ENCODE results near the gene GGNBP2.

Gene GGNBP2

DNA sequence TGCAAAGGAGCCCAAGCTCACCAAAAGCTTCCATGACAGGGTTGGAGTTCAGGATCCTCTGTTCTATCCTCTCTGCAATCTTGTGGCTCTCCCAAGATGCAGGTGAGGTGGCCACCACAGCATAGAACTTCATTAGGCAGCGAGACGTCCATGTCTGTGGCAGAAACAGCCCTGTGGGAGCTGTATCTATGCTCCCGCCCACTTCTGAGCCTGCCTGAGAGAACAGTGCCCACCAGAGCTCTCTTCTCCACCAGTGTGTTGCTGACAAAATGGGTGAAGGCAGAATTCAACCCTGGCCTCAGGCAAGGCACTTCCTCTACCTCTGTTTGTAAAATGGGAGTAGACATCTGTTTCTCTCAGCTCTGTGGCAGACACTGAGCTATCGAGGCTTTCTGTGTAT, 28.9 kb upstream of the GGNBP2 start:
- H3K27me3 ChIP-seq (replicated peaks in 2 of 5; ENCODE audit: control insufficient read depth in 4 of 5, insufficient read depth in 5 of 5, low read length in 4 of 5), result no peaks in the 10 kb centered on the region
- 100% methylated on average over 1 of the region's 4 CpGs for WGBS (ENCODE audit: insufficient coverage)
- H3K4me1 ChIP-seq (ENCODE audit: control extremely low read depth in 1 of 4, control insufficient read depth in 4 of 4, insufficient read depth in 4 of 4, low read length in 3 of 4), result no peaks in the 10 kb centered on the region
- no peak for DNase-seq
- POLR2A ChIA-PET, result no interaction called here
- CTCF ChIA-PET, result interaction anchor here (0.5 to 1.2 kb wide), 2 partner anchors 12 to 569 kb away, joined by 3 read pairs; no protein-coding TSS in a partner anchor
- H3K36me3 ChIP-seq (ENCODE audit: control insufficient read depth in 4 of 4, insufficient read depth in 4 of 4, low read length in 3 of 4), result peaks cover 3 to 70% (median 42%) of the 10 kb centered on the region in 4 experiments
- no peak overlapping the region for H3K27ac ChIP-seq (ENCODE audit: insufficient read depth in 1 of 2, low read depth in 1 of 2, low read length in 2 of 2, poor library complexity in 1 of 2, severe bottlenecking in 2 of 2)
- no peaks in the 10 kb centered on the region for H3K9me3 ChIP-seq (ENCODE audit: control extremely low read depth in 1 of 5, control insufficient read depth in 4 of 5, insufficient read depth in 2 of 5, low read depth in 1 of 5, low read length in 4 of 5)
- H3K4me3 ChIP-seq (ENCODE audit: control insufficient read depth in 1 of 7, extremely low read depth in 1 of 7, insufficient read depth in 4 of 7, low read depth in 2 of 7, low read length in 6 of 7), result no peak overlapping the region

DNA sequence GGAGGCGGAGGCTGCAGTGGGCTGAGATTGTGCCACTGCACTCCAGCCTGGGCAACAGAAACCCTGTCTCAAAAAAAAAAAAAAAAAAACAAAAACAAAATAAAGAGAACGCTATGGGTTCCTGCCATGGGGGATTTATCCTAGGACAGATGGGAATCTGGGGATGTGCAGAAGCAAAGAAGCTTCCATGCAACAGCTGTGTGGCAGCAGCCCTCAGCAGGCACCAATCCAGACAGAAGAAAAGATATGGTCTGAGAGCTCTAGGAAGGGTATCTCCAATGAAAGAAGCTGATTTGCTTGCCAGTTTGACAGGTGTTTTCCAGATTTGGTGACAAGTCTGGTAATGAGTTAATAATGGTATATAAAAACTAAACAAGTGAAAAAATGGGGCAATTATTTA, 21.6 kb upstream of the GGNBP2 start:
- ChIA-PET CTCF (interaction anchor here (3.3 kb wide), 1 partner anchor 11 kb away, joined by 9 read pairs; the partner anchor contains the start of genes MYO19 and PIGW), POLR2A (interaction anchor here (1.8 kb wide), 1 partner anchor 12 kb away, joined by 4 read pairs; the partner anchor contains the start of genes MYO19 and PIGW)
- no CpG with 5 or more reads among the region's 2 CpGs for WGBS (ENCODE audit: insufficient coverage)
- Histone ChIP-seq H3K9me3 (ENCODE audit: control extremely low read depth in 1 of 5, control insufficient read depth in 4 of 5, insufficient read depth in 2 of 5, low read depth in 1 of 5, low read length in 4 of 5) (no peaks in the 10 kb centered on the region), H3K36me3 (ENCODE audit: control insufficient read depth in 4 of 4, insufficient read depth in 4 of 4, low read length in 3 of 4) (peaks cover 20 to 63% (median 54%) of the 10 kb centered on the region in 4 experiments), H3K27me3 (replicated peaks in 2 of 5; ENCODE audit: control insufficient read depth in 4 of 5, insufficient read depth in 5 of 5, low read length in 4 of 5) (no peaks in the 10 kb centered on the region), H3K27ac (ENCODE audit: insufficient read depth in 1 of 2, low read depth in 1 of 2, low read length in 2 of 2, poor library complexity in 1 of 2, severe bottlenecking in 2 of 2) (no peak overlapping the region), H3K4me3 (ENCODE audit: control insufficient read depth in 1 of 7, extremely low read depth in 1 of 7, insufficient read depth in 4 of 7, low read depth in 2 of 7, low read length in 6 of 7) (no peak overlapping the region), H3K4me1 (ENCODE audit: control extremely low read depth in 1 of 4, control insufficient read depth in 4 of 4, insufficient read depth in 4 of 4, low read length in 3 of 4) (no peaks in the 10 kb centered on the region)
- no peak for DNase-seq

DNA sequence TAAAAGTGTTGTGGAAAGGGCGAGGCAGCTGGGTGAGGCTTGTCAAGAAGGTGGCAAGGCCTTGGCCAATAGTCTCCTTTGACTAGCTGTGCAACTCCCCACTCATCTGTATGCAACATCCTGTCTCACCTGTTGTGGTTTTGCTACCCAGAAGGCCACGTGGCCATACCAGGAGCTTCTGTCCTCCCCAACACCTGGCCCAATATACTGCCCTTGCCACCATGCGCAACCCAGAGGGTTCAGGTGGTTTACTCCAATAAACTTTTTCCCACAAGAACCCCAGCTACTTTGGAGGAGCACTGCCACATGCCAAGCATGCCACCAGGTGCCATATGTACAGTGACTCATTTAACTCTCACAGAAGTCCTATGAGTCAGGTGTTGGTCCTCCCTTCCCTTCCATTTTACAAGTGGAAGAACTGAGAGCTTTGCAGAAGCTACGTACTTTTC, 20.3 kb upstream of the GGNBP2 start:
- DNase-seq, result no peak
- POLR2A ChIA-PET, result interaction anchor here (1.8 kb wide), 1 partner anchor 10 kb away, joined by 4 read pairs; the partner anchor contains the start of genes MYO19 and PIGW
- H3K4me1 ChIP-seq (ENCODE audit: control extremely low read depth in 1 of 4, control insufficient read depth in 4 of 4, insufficient read depth in 4 of 4, low read length in 3 of 4), result peaks cover 0 to 2% (median 1%) of the 10 kb centered on the region in 4 experiments
- H3K36me3 ChIP-seq (ENCODE audit: control insufficient read depth in 4 of 4, insufficient read depth in 4 of 4, low read length in 3 of 4), result peaks cover 20 to 69% (median 55%) of the 10 kb centered on the region in 4 experiments
- no peak overlapping the region for H3K27ac ChIP-seq (ENCODE audit: insufficient read depth in 1 of 2, low read depth in 1 of 2, low read length in 2 of 2, poor library complexity in 1 of 2, severe bottlenecking in 2 of 2)
- H3K27me3 ChIP-seq (replicated peaks in 2 of 5; ENCODE audit: control insufficient read depth in 4 of 5, insufficient read depth in 5 of 5, low read length in 4 of 5), result no peaks in the 10 kb centered on the region
- H3K4me3 ChIP-seq (ENCODE audit: control insufficient read depth in 1 of 7, extremely low read depth in 1 of 7, insufficient read depth in 4 of 7, low read depth in 2 of 7, low read length in 6 of 7), result no peak overlapping the region
- WGBS (ENCODE audit: insufficient coverage), result 94% methylated on average over 2 of the region's 4 CpGs
- CTCF ChIA-PET, result interaction anchor here (0.7 to 3.3 kb wide), 2 partner anchors 10 to 26 kb away, joined by 3 to 9 read pairs; partner anchors contain the start of genes MYO19 and PIGW
- no peaks in the 10 kb centered on the region for H3K9me3 ChIP-seq (ENCODE audit: control extremely low read depth in 1 of 5, control insufficient read depth in 4 of 5, insufficient read depth in 2 of 5, low read depth in 1 of 5, low read length in 4 of 5)

DNA sequence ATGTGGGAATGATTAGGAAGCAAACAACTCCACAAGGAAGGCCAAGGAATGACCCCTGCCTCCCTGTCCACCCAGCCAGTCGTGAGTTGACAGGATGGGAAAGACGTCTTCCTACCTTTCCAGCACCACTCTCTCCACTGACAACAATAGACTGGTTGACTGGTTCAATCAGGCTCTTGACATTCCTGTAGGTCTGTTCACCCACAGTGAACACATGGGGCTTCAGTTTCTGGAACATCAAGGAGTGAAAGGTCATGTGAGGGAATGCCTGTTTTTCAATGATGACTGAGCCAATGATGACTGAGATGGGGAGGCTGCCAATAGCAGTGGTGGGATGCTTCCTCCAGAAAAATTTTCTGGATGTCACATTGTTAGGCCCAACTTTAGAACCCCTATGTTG, 19.6 kb upstream of the GGNBP2 start:
- no peak overlapping the region for H3K27ac ChIP-seq (ENCODE audit: insufficient read depth in 1 of 2, low read depth in 1 of 2, low read length in 2 of 2, poor library complexity in 1 of 2, severe bottlenecking in 2 of 2)
- H3K27me3 ChIP-seq (replicated peaks in 2 of 5; ENCODE audit: control insufficient read depth in 4 of 5, insufficient read depth in 5 of 5, low read length in 4 of 5), result no peaks in the 10 kb centered on the region
- peaks cover 20 to 70% (median 52%) of the 10 kb centered on the region in 4 experiments for H3K36me3 ChIP-seq (ENCODE audit: control insufficient read depth in 4 of 4, insufficient read depth in 4 of 4, low read length in 3 of 4)
- H3K4me3 ChIP-seq (ENCODE audit: control insufficient read depth in 1 of 7, extremely low read depth in 1 of 7, insufficient read depth in 4 of 7, low read depth in 2 of 7, low read length in 6 of 7), result no peak overlapping the region
- H3K4me1 ChIP-seq (ENCODE audit: control extremely low read depth in 1 of 4, control insufficient read depth in 4 of 4, insufficient read depth in 4 of 4, low read length in 3 of 4), result peaks cover 0 to 2% (median 1%) of the 10 kb centered on the region in 4 experiments
- H3K9me3 ChIP-seq (ENCODE audit: control extremely low read depth in 1 of 5, control insufficient read depth in 4 of 5, insufficient read depth in 2 of 5, low read depth in 1 of 5, low read length in 4 of 5), result no peaks in the 10 kb centered on the region
- ChIA-PET POLR2A (no interaction called here), CTCF (interaction anchor here (3.3 kb wide), 1 partner anchor 9 kb away, joined by 9 read pairs; the partner anchor contains the start of genes MYO19 and PIGW)
- no peak for DNase-seq
- WGBS (ENCODE audit: insufficient coverage), result 100% methylated on average over 2 of the region's 2 CpGs

DNA sequence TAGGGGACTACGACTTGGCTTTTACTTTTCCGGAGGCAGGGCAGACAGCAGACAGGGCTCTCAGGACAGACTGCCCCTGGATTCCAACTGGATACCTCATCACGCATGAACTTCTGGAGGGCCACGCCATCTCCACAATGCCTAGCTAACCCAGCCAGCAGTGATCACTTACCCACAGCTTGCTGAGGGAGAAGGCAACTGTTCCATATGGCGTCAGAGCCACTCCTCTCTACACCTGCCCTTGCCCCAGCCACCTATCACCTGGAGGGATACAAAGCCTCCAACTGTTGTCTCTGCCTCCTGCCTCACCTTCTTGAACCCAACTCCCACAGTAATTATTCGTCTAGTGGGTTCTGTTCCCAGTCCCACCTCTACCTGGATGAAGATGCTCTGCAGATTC, 18.8 kb upstream of the GGNBP2 start:
- WGBS (ENCODE audit: insufficient coverage), result 97% methylated on average over 5 of the region's 6 CpGs
- DNase-seq, result no peak
- POLR2A ChIA-PET, result no interaction called here

DNA sequence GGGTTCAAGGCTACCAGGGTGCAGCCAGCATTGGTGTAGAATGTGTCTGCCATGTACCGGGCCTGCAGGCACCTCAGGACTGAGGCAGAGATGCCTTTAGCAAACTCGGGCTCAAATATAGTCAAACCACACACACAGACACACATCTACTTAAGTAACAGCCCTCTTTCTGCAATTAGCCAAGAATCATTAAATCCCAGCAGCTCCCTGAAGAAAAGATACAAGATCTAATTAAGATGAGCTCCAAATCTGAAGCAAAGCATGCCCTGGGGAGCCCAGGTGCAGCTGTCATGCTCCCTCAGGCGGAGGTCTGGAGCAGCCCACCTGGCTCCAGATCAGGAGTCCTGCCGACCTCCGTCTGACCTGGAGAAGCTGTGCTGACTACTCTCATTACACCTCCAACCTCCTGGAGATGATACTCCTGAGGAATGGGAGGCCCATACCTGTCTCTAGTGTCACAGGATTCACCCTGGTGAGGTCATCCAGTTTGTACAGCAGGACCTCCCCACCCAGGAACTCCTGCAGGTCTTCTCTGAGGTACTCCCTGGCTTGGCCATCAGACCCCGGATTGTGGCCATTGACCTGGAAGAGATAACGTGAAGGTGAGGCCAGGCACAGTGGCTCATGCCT, 17.0 kb upstream of the GGNBP2 start:
- CTCF ChIA-PET, result interaction anchor here (0.8 kb wide), 1 partner anchor 12 kb away, joined by 3 read pairs; no protein-coding TSS in a partner anchor
- POLR2A ChIA-PET, result no interaction called here
- DNase-seq, result no peak

More for the DNA sequence above, 18.8 kb upstream of the GGNBP2 start:
- no peaks in the 10 kb centered on the region for H3K27me3 ChIP-seq (replicated peaks in 2 of 5; ENCODE audit: control insufficient read depth in 4 of 5, insufficient read depth in 5 of 5, low read length in 4 of 5)
- H3K4me3 ChIP-seq (ENCODE audit: control insufficient read depth in 1 of 7, extremely low read depth in 1 of 7, insufficient read depth in 4 of 7, low read depth in 2 of 7, low read length in 6 of 7), result no peak overlapping the region
- CTCF ChIA-PET, result interaction anchor here (3.3 kb wide), 1 partner anchor 9 kb away, joined by 9 read pairs; the partner anchor contains the start of genes MYO19 and PIGW
- H3K9me3 ChIP-seq (ENCODE audit: control extremely low read depth in 1 of 5, control insufficient read depth in 4 of 5, insufficient read depth in 2 of 5, low read depth in 1 of 5, low read length in 4 of 5), result no peaks in the 10 kb centered on the region
- H3K36me3 ChIP-seq (ENCODE audit: control insufficient read depth in 4 of 4, insufficient read depth in 4 of 4, low read length in 3 of 4), result peaks cover 17 to 69% (median 46%) of the 10 kb centered on the region in 4 experiments
- peaks cover 0 to 2% (median 1%) of the 10 kb centered on the region in 4 experiments for H3K4me1 ChIP-seq (ENCODE audit: control extremely low read depth in 1 of 4, control insufficient read depth in 4 of 4, insufficient read depth in 4 of 4, low read length in 3 of 4)
- no peak overlapping the region for H3K27ac ChIP-seq (ENCODE audit: insufficient read depth in 1 of 2, low read depth in 1 of 2, low read length in 2 of 2, poor library complexity in 1 of 2, severe bottlenecking in 2 of 2)

DNA sequence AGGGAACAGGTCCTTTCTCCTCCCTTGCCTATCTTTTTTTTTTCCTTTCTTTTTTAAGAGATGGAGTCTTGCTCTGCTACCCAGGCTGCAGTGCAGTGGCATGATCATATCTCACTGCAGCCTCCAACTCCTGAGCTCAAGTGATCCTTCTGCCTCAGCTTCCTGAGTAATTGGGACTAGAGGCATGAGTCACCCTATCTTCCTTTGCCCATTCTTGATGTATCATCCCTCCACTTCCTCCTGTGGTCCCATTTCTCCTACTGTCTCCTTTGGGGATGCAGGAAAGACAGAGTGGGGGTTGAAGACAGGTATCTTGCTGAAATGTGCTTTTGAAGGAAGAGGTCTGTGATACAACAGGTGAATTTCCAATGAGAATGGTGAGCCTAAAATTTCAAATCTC, 15.6 kb upstream of the GGNBP2 start:
- DNase-seq, result no peak
- no peaks in the 10 kb centered on the region for H3K9me3 ChIP-seq (ENCODE audit: control extremely low read depth in 1 of 5, control insufficient read depth in 4 of 5, insufficient read depth in 2 of 5, low read depth in 1 of 5, low read length in 4 of 5)
- H3K4me1 ChIP-seq (ENCODE audit: control extremely low read depth in 1 of 4, control insufficient read depth in 4 of 4, insufficient read depth in 4 of 4, low read length in 3 of 4), result peaks cover 2 to 12% (median 6%) of the 10 kb centered on the region in 4 experiments
- H3K36me3 ChIP-seq (ENCODE audit: control insufficient read depth in 4 of 4, insufficient read depth in 4 of 4, low read length in 3 of 4), result peaks cover 12 to 77% (median 51%) of the 10 kb centered on the region in 4 experiments
- no peaks in the 10 kb centered on the region for H3K27me3 ChIP-seq (replicated peaks in 2 of 5; ENCODE audit: control insufficient read depth in 4 of 5, insufficient read depth in 5 of 5, low read length in 4 of 5)
- peak overlapping the region in 1 of 2 experiments; percentile 0 for H3K27ac ChIP-seq (ENCODE audit: insufficient read depth in 1 of 2, low read depth in 1 of 2, low read length in 2 of 2, poor library complexity in 1 of 2, severe bottlenecking in 2 of 2)
- ChIA-PET POLR2A (no interaction called here), CTCF (no interaction called here)
- no peak overlapping the region for H3K4me3 ChIP-seq (ENCODE audit: control insufficient read depth in 1 of 7, extremely low read depth in 1 of 7, insufficient read depth in 4 of 7, low read depth in 2 of 7, low read length in 6 of 7)

More for the DNA sequence above, 17.0 kb upstream of the GGNBP2 start:
- Histone ChIP-seq H3K36me3 (ENCODE audit: control insufficient read depth in 4 of 4, insufficient read depth in 4 of 4, low read length in 3 of 4) (peaks cover 22 to 77% (median 54%) of the 10 kb centered on the region in 4 experiments), H3K4me1 (ENCODE audit: control extremely low read depth in 1 of 4, control insufficient read depth in 4 of 4, insufficient read depth in 4 of 4, low read length in 3 of 4) (peaks cover 0 to 2% (median 1%) of the 10 kb centered on the region in 4 experiments), H3K27ac (ENCODE audit: insufficient read depth in 1 of 2, low read depth in 1 of 2, low read length in 2 of 2, poor library complexity in 1 of 2, severe bottlenecking in 2 of 2) (no peak overlapping the region), H3K9me3 (ENCODE audit: control extremely low read depth in 1 of 5, control insufficient read depth in 4 of 5, insufficient read depth in 2 of 5, low read depth in 1 of 5, low read length in 4 of 5) (no peaks in the 10 kb centered on the region), H3K27me3 (replicated peaks in 2 of 5; ENCODE audit: control insufficient read depth in 4 of 5, insufficient read depth in 5 of 5, low read length in 4 of 5) (no peaks in the 10 kb centered on the region), H3K4me3 (ENCODE audit: control insufficient read depth in 1 of 7, extremely low read depth in 1 of 7, insufficient read depth in 4 of 7, low read depth in 2 of 7, low read length in 6 of 7) (no peak overlapping the region)
- WGBS (ENCODE audit: insufficient coverage), result 99% methylated on average over 6 of the region's 7 CpGs
